Stimulated activated CD4-positive, alpha-beta T cell treated with anti-CD3 and anti-CD28 coated beads, Interleukin-2, amount 100 ng/mL, for 24 hours (primary cell): ENCODE measurements around the gene PRKRA.
"Not testable (repeated sequence)": the region's sequence is repeated elsewhere in the genome, so short reads cannot be mapped to it uniquely, and the experiment has no call there.

ENCODE experiments used
- DNase-seq, 2 donors: peaks; one replicate each; pipeline ENCODE4 v3.0.0-alpha.2; 2020

Gene PRKRA

GRCh38 chr2:178450774-178451525 is at the start of gene PRKRA, which contains the start of gene PJVK:
Gene PRKRA (minus strand): TSS chr2:178451175. CDS start chr2:178451030, 145 bp downstream.
Gene PJVK (plus strand): TSS chr2:178451378. CDS start chr2:178453410, 2,032 bp downstream.
- peak; percentile 96 to 97 for DNase-seq

- DNase-seq = no peak
These were observed 48.7 kb upstream of the PRKRA start for GRCh38 chr2:178499640-178500039.

GRCh38 chr2:178498137-178498536 is 47.2 kb upstream of the PRKRA start:
- DNase-seq = no peak

- DNase-seq = no peak
These were observed 45.1 kb upstream of the PRKRA start for GRCh38 chr2:178496049-178496448.

- no peak for DNase-seq
These were observed 40.6 kb upstream of the PRKRA start for GRCh38 chr2:178491612-178492011.

- DNase-seq = no peak
These were observed 34.4 kb upstream of the PRKRA start for GRCh38 chr2:178485356-178485755.

- DNase-seq = no peak
These were observed 33.5 kb upstream of the PRKRA start for GRCh38 chr2:178484245-178485041.

- no peak for DNase-seq
These were observed 31.5 kb upstream of the PRKRA start for GRCh38 chr2:178482437-178482836.

GRCh38 chr2:178480227-178481181 is 29.5 kb upstream of the PRKRA start, which contains the start of gene PLEKHA3:
Gene PLEKHA3 (plus strand): TSS chr2:178480457. CDS start chr2:178480870, 413 bp downstream.
- peak; percentile 77 to 85 for DNase-seq

- DNase-seq = no peak
These were observed 28.8 kb upstream of the PRKRA start for GRCh38 chr2:178479758-178480226.

GRCh38 chr2:178479275-178479616 is 28.3 kb upstream of the PRKRA start:
- DNase-seq = no peak

GRCh38 chr2:178478439-178479274 is 27.7 kb upstream of the PRKRA start, which contains the start of gene FKBP7:
Gene FKBP7 (minus strand): TSS chr2:178478600. CDS start chr2:178478499, 101 bp downstream.
- DNase-seq = peak; percentile 82 to 83

- DNase-seq = no peak
These were observed 27.1 kb upstream of the PRKRA start for GRCh38 chr2:178478130-178478438.

- DNase-seq = no peak
These were observed 26.6 kb upstream of the PRKRA start for GRCh38 chr2:178477443-178478129.

GRCh38 chr2:178476477-178476876 is 25.5 kb upstream of the PRKRA start:
- DNase-seq = no peak

- DNase-seq = no peak
These were observed 23.6 kb upstream of the PRKRA start for GRCh38 chr2:178474560-178474959.

GRCh38 chr2:178473931-178474330 is 23.0 kb upstream of the PRKRA start:
- DNase-seq = no peak

GRCh38 chr2:178473373-178473772 is 22.4 kb upstream of the PRKRA start:
- no peak for DNase-seq

GRCh38 chr2:178471313-178471712 is 20.3 kb upstream of the PRKRA start:
- DNase-seq = not testable (repeated sequence)

GRCh38 chr2:178469219-178469849 is 18.4 kb upstream of the PRKRA start:
- DNase-seq = no peak
